Stimulated activated CD4-positive, alpha-beta T cell treated with anti-CD3 and anti-CD28 coated beads, Interleukin-12 subunit alpha, Interleukin-12 subunit beta, amount 100 ng/mL, for 4 hours (primary cell): ENCODE results near the gene SSBP2.
"Not testable (repeated sequence)": the region's sequence is repeated elsewhere in the genome, so short reads cannot be mapped to it uniquely, and the experiment has no call there.

Source experiments
- DNase-seq: peaks from one replicate; pipeline ENCODE4 v3.0.0-alpha.2; 2020

Gene SSBP2

GRCh38 chr5:81650987-81651386 is 99.9 kb downstream of the SSBP2 start:
- no peak for DNase-seq

- no peak for DNase-seq
Measured at GRCh38 chr5:81646469-81646995, 104.4 kb downstream of the SSBP2 start.

- DNase-seq: no peak
Measured at GRCh38 chr5:81642210-81642609, 108.7 kb downstream of the SSBP2 start.

GRCh38 chr5:81639556-81639955 is 111.3 kb downstream of the SSBP2 start:
- no peak for DNase-seq

GRCh38 chr5:81638471-81638870 is 112.4 kb downstream of the SSBP2 start:
- no peak for DNase-seq

GRCh38 chr5:81633891-81634290 is 117.0 kb downstream of the SSBP2 start:
- DNase-seq: no peak

GRCh38 chr5:81633471-81633870 is 117.4 kb downstream of the SSBP2 start:
- DNase-seq: no peak

GRCh38 chr5:81632679-81633078 is 118.2 kb downstream of the SSBP2 start:
- DNase-seq: no peak

- no peak for DNase-seq
Measured at GRCh38 chr5:81631621-81632020, 119.3 kb downstream of the SSBP2 start.

- no peak for DNase-seq
Measured at GRCh38 chr5:81631124-81631523, 119.8 kb downstream of the SSBP2 start.

- DNase-seq: no peak
Measured at GRCh38 chr5:81630684-81631083, 120.2 kb downstream of the SSBP2 start.

- DNase-seq: no peak
Measured at GRCh38 chr5:81629986-81630385, 120.9 kb downstream of the SSBP2 start.

- not testable (repeated sequence) for DNase-seq
Measured at GRCh38 chr5:81628061-81628460, 122.8 kb downstream of the SSBP2 start.

- DNase-seq: no peak
Measured at GRCh38 chr5:81626524-81626923, 124.4 kb downstream of the SSBP2 start.

- no peak for DNase-seq
Measured at GRCh38 chr5:81609810-81610375, 141.0 kb downstream of the SSBP2 start.

GRCh38 chr5:81608976-81609375 is 141.9 kb downstream of the SSBP2 start:
- no peak for DNase-seq

GRCh38 chr5:81607693-81608092 is 143.2 kb downstream of the SSBP2 start:
- no peak for DNase-seq

- no peak for DNase-seq
Measured at GRCh38 chr5:81606150-81606549, 144.7 kb downstream of the SSBP2 start.

GRCh38 chr5:81605299-81605698 is 145.6 kb downstream of the SSBP2 start:
- no peak for DNase-seq

- no peak for DNase-seq
Measured at GRCh38 chr5:81604193-81604592, 146.7 kb downstream of the SSBP2 start.

- no peak for DNase-seq
Measured at GRCh38 chr5:81601919-81602318, 149.0 kb downstream of the SSBP2 start.

GRCh38 chr5:81592085-81592484 is 158.8 kb downstream of the SSBP2 start:
- not testable (repeated sequence) for DNase-seq

GRCh38 chr5:81590498-81591384 is 160.2 kb downstream of the SSBP2 start:
- DNase-seq: no peak

- no peak for DNase-seq
Measured at GRCh38 chr5:81579262-81579924, 171.5 kb downstream of the SSBP2 start.
